SK-N-SH treated with all-trans-retinoic acid at 6 μM for 48 hours (cell line): ENCODE data around the gene ERBB3.

Experiments
- ARNTL ChIP-seq: fragments of 450-650 bp; formaldehyde crosslinking; IDR thresholded peaks from 2 replicates; pipeline ENCODE4 v1.5.0; 2020; ENCODE audit warnings: low read depth, mild to moderate bottlenecking, moderate library complexity, borderline replicate concordance
- BACH2 ChIP-seq: fragments of 250-450 bp; sonication (Bioruptor Pico); IDR thresholded peaks from 2 replicates; pipeline ENCODE4 v1.9.0; 2021; ENCODE audit warnings: mild to moderate bottlenecking, borderline replicate concordance
- CSDC2 ChIP-seq: fragments of 250-450 bp; sonication (Bioruptor Pico); IDR thresholded peaks from 2 replicates; pipeline ENCODE4 v1.5.0; 2020; ENCODE audit warnings: mild to moderate bottlenecking, moderate library complexity
- ESRRG ChIP-seq: fragments of 250-450 bp; sonication (Bioruptor Pico); IDR thresholded peaks from 2 replicates; pipeline ENCODE4 v1.6.1; 2021; ENCODE audit warnings: mild to moderate bottlenecking
- ISL1 ChIP-seq: fragments of 250-450 bp; sonication (Bioruptor Pico); IDR thresholded peaks from 2 replicates; pipeline ENCODE4 v2.1.2; 2022; ENCODE audit warnings: mild to moderate bottlenecking, moderate library complexity
- TCF4 ChIP-seq: fragments of 250-450 bp; sonication (Bioruptor Pico); IDR thresholded peaks from 2 replicates; pipeline ENCODE4 v1.8.0; 2021; ENCODE audit warnings: mild to moderate bottlenecking, moderate library complexity, borderline replicate concordance
- TOX ChIP-seq: fragments of 250-450 bp; sonication (Bioruptor Pico); IDR thresholded peaks from 2 replicates; pipeline ENCODE4 v1.8.0; 2021; ENCODE audit warnings: mild to moderate bottlenecking, moderate library complexity, borderline replicate concordance
- ZFP30 ChIP-seq: fragments of 450-650 bp; formaldehyde crosslinking; IDR thresholded peaks from 2 replicates; pipeline ENCODE4 v1.5.0; 2022; ENCODE audit warnings: mild to moderate bottlenecking, moderate library complexity
- ZNF70 ChIP-seq: fragments of 450-650 bp; formaldehyde crosslinking; IDR thresholded peaks from 2 replicates; pipeline ENCODE4 v1.5.0; 2020; ENCODE audit warnings: mild to moderate bottlenecking, moderate library complexity
- ZNF8 ChIP-seq: fragments of 450-650 bp; formaldehyde crosslinking; IDR thresholded peaks from 2 replicates; pipeline ENCODE4 v1.5.0; 2020; ENCODE audit warnings: mild to moderate bottlenecking, moderate library complexity
- TF ChIP-seq, protein P1 (sequence below): fragments of 250-450 bp; sonication (Bioruptor Pico); IDR thresholded peaks from 2 replicates; pipeline ENCODE4 v1.8.0; 2020; ENCODE audit warnings: mild to moderate bottlenecking, moderate library complexity, borderline replicate concordance
- TF ChIP-seq, protein P2 (sequence below): fragments of 250-450 bp; sonication (Bioruptor Pico); IDR thresholded peaks from 2 replicates; pipeline ENCODE4 v1.5.1; 2020; ENCODE audit warnings: low read depth, mild to moderate bottlenecking, moderate library complexity
- TF ChIP-seq, protein P3 (sequence below): fragments of 250-450 bp; sonication (Bioruptor Pico); IDR thresholded peaks from 2 replicates; pipeline ENCODE4 v1.5.1; 2021; ENCODE audit warnings: mild to moderate bottlenecking, moderate library complexity

DNA sequence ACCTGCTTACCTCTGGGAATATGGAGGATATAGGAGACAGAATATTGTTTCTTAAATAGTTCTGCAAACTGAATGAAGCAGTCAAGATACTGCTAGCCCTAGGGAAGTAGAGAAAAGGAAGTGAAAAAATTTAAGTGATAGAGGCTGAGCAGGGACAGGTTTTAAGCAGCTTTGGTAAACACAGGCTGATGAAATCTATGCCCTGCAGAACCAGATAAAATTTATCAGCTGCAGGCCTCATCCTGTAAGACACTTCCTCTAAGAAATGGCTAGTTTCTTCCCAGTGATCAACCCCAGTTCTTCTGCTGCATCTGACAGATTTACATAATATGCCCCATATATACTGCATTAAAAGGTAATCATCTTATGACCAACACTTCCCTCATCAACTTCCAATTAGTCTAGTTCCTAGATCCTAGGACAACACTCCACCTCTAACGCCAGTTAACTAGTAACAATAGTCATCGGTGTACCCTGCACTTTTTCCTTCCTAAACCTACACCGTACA is 46.8 kb downstream of the ERBB3 start:
- TF ChIP-seq TOX = no peak
- TF ChIP-seq ZFP30 (CRISPR knock-in tag) = no peak
- TF ChIP-seq, protein P1, sequence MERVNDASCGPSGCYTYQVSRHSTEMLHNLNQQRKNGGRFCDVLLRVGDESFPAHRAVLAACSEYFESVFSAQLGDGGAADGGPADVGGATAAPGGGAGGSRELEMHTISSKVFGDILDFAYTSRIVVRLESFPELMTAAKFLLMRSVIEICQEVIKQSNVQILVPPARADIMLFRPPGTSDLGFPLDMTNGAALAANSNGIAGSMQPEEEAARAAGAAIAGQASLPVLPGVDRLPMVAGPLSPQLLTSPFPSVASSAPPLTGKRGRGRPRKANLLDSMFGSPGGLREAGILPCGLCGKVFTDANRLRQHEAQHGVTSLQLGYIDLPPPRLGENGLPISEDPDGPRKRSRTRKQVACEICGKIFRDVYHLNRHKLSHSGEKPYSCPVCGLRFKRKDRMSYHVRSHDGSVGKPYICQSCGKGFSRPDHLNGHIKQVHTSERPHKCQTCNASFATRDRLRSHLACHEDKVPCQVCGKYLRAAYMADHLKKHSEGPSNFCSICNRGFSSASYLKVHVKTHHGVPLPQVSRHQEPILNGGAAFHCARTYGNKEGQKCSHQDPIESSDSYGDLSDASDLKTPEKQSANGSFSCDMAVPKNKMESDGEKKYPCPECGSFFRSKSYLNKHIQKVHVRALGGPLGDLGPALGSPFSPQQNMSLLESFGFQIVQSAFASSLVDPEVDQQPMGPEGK = no peak
- no peak for TF ChIP-seq TCF4 (CRISPR knock-in tag)
- TF ChIP-seq CSDC2 (CRISPR knock-in tag) = no peak
- no peak for TF ChIP-seq BACH2 (CRISPR knock-in tag)
- TF ChIP-seq, protein P2, sequence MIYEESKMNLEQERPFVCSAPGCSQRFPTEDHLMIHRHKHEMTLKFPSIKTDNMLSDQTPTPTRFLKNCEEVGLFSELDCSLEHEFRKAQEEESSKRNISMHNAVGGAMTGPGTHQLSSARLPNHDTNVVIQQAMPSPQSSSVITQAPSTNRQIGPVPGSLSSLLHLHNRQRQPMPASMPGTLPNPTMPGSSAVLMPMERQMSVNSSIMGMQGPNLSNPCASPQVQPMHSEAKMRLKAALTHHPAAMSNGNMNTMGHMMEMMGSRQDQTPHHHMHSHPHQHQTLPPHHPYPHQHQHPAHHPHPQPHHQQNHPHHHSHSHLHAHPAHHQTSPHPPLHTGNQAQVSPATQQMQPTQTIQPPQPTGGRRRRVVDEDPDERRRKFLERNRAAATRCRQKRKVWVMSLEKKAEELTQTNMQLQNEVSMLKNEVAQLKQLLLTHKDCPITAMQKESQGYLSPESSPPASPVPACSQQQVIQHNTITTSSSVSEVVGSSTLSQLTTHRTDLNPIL (CRISPR knock-in tag) = no peak
- TF ChIP-seq ARNTL (CRISPR knock-in tag) = no peak
- no peak for TF ChIP-seq ISL1 (CRISPR knock-in tag)
- TF ChIP-seq ESRRG (CRISPR knock-in tag) = no peak
- TF ChIP-seq ZNF8 (CRISPR knock-in tag) = no peak
- no peak for TF ChIP-seq ZNF70 (CRISPR knock-in tag)
- TF ChIP-seq, protein P3, sequence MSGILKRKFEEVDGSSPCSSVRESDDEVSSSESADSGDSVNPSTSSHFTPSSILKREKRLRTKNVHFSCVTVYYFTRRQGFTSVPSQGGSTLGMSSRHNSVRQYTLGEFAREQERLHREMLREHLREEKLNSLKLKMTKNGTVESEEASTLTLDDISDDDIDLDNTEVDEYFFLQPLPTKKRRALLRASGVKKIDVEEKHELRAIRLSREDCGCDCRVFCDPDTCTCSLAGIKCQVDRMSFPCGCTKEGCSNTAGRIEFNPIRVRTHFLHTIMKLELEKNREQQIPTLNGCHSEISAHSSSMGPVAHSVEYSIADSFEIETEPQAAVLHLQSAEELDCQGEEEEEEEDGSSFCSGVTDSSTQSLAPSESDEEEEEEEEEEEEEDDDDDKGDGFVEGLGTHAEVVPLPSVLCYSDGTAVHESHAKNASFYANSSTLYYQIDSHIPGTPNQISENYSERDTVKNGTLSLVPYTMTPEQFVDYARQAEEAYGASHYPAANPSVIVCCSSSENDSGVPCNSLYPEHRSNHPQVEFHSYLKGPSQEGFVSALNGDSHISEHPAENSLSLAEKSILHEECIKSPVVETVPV = no peak
